ENCODE measurements around the gene SYTL2.

SYTL2 gene

GRCh38 chr11:85825616-85826015, 14.7 kb upstream of the SYTL2 start:
- no peak for DNase-seq

- DNase-seq, result no peak
Observed at GRCh38 chr11:85823816-85824215, 12.9 kb upstream of the SYTL2 start.

- no peak for DNase-seq
Observed at GRCh38 chr11:85822814-85823213, 11.9 kb upstream of the SYTL2 start.

- no peak for DNase-seq
Observed at GRCh38 chr11:85821636-85822035, 10.7 kb upstream of the SYTL2 start.

GRCh38 chr11:85819441-85819840, 8.5 kb upstream of the SYTL2 start:
- DNase-seq, result no peak

GRCh38 chr11:85815186-85815931, 4.4 kb upstream of the SYTL2 start:
- DNase-seq, result no peak

- no peak for DNase-seq
Observed at GRCh38 chr11:85813721-85814120, 2.8 kb upstream of the SYTL2 start.

- no peak for DNase-seq
Observed at GRCh38 chr11:85811624-85812023, 683 bp upstream of the SYTL2 start.

- DNase-seq, result no peak
Observed at GRCh38 chr11:85810521-85810870, 445 bp downstream of the SYTL2 start.

- peak; percentile 50 for DNase-seq
Observed at GRCh38 chr11:85809863-85810262, 1.1 kb downstream of the SYTL2 start.

- DNase-seq, result no peak
Observed at GRCh38 chr11:85809191-85809590, 1.8 kb downstream of the SYTL2 start.

GRCh38 chr11:85806876-85807275, 4.1 kb downstream of the SYTL2 start:
- DNase-seq, result no peak

GRCh38 chr11:85806016-85806415, 4.9 kb downstream of the SYTL2 start:
- DNase-seq, result no peak

- DNase-seq, result no peak
Observed at GRCh38 chr11:85805387-85805786, 5.6 kb downstream of the SYTL2 start.

GRCh38 chr11:85803920-85804319, 7.0 kb downstream of the SYTL2 start:
- no peak for DNase-seq

GRCh38 chr11:85803303-85803702, 7.6 kb downstream of the SYTL2 start:
- no peak for DNase-seq

- no peak for DNase-seq
Observed at GRCh38 chr11:85801527-85801926, 9.4 kb downstream of the SYTL2 start.

- DNase-seq, result no peak
Observed at GRCh38 chr11:85800595-85801342, 10.2 kb downstream of the SYTL2 start.

- DNase-seq, result no peak
Observed at GRCh38 chr11:85799142-85799541, 11.8 kb downstream of the SYTL2 start.

- DNase-seq, result no peak
Observed at GRCh38 chr11:85798361-85798760, 12.6 kb downstream of the SYTL2 start.

- no peak for DNase-seq
Observed at GRCh38 chr11:85795712-85796487, 15.0 kb downstream of the SYTL2 start.

- DNase-seq, result no peak
Observed at GRCh38 chr11:85791409-85791990, 19.4 kb downstream of the SYTL2 start.

All from NK-92 treated with Interleukin-12 subunit alpha and Interleukin-12 subunit beta, amount 100 ng/mL, for 24 hours (cell line).